Thyroid gland (tissue), 4 donors: Measurements from ENCODE around the gene FNDC4. TPM values are rescaled to one million over a fixed set of nuclear protein-coding genes. Genes with fewer than 3 reads are reported as not detected.

Experiments used
- DNase-seq, 2 donors: peaks; one replicate each; pipeline ENCODE4 v3.0.0-alpha.2; 2019
- H3K27ac ChIP-seq, 3 donors: fragments of 200-600 bp; sonication (generic); 1 replicate in 2 of 3; 2 replicates in 1 of 3; pipeline ENCODE4 v1.5.1; 2016 to 2019; ENCODE audit warnings: mild to moderate bottlenecking in 1 of 3, moderate library complexity in 1 of 3
- H3K27me3 ChIP-seq: fragments of 200-600 bp; sonication (generic); one replicate; pipeline ENCODE4 v1.5.1; 2019
- H3K36me3 ChIP-seq, 2 donors: fragments of 200-600 bp; sonication (generic); one replicate each; pipeline ENCODE4 v1.5.1; 2016 to 2019
- H3K4me1 ChIP-seq, 2 donors: fragments of 200-600 bp; sonication (generic); one replicate each; pipeline ENCODE4 v1.5.1; 2017 to 2019
- H3K4me3 ChIP-seq, 3 donors: fragments of 200-600 bp; sonication (generic); replicated peaks in 1 of 3; 1 replicate in 2 of 3; 2 replicates in 1 of 3; pipeline ENCODE4 v1.5.1; 2016; ENCODE audit warnings: mild to moderate bottlenecking in 1 of 3
- H3K9me3 ChIP-seq: fragments of 200-600 bp; sonication (generic); one replicate; pipeline ENCODE4 v1.5.1; 2017
- CTCF ChIP-seq, 6 experiments: fragments of 200-600 bp in 3 of 6; fragments of 450-650 bp in 3 of 6; sonication (generic) in 3 of 6; IDR thresholded peaks; one replicate each; pipeline ENCODE4 v1.5.1; 2016 to 2019; ENCODE audit warnings: antibody characterized with exemption in 6 of 6, mild to moderate bottlenecking in 2 of 6, inconsistent platforms in 1 of 6, moderate library complexity in 1 of 6
- POLR2A ChIP-seq, 2 donors: fragments of 450-650 bp; IDR thresholded peaks; one replicate each; pipeline ENCODE4 v1.6.1; 2017; ENCODE audit warnings: antibody characterized with exemption in 2 of 2, mild to moderate bottlenecking in 2 of 2, moderate library complexity in 1 of 2
- WGBS, 2 donors: methylation state at CpG; one replicate each; pipeline ENCODE4 v1.1.5; 2017; 5-methylcytosine and 5-hydroxymethylcytosine counted together
- intact Hi-C: fragments of 100-400 bp; cut with DNase I; formaldehyde crosslinking; loops from one replicate; pipeline ENCODE4 v1.15.1; 2023
- total RNA-seq, 4 donors: library from RNA; depleted of rRNA; stranded (reverse); fragments of >200 nt; gene quantifications; one replicate each; pipeline ENCODE4 v1.2.3, GENCODE V29; 2016

Gene FNDC4
- total RNA-seq, 4 donors from 2014 or later = 4.0 to 17.7 (median 7.1) TPM

GRCh38 chr2:27518113-27518781, 23.2 kb upstream of the FNDC4 start:
- no peak for TF ChIP-seq POLR2A (IDR thresholded peaks at IDR 0.05)
- TF ChIP-seq CTCF (IDR thresholded peaks at IDR 0.05) = no peak
- Histone ChIP-seq H3K27ac (no peak overlapping the region), H3K4me3 (no peak overlapping the region), H3K4me1 (no peaks in the 10 kb centered on the region), H3K27me3 (no peaks in the 10 kb centered on the region), H3K9me3 (no peaks in the 10 kb centered on the region), H3K36me3 (no peaks in the 10 kb centered on the region)
- intact Hi-C loops = no loop called here
- WGBS, 2 donors = 78 to 84% methylated on average over 5 of the region's 5 CpGs
- DNase-seq = no peak

- 23 to 25% methylated on average over 6 of the region's 6 CpGs for WGBS, 2 donors
- H3K4me3 ChIP-seq = no peak overlapping the region
- no peak for TF ChIP-seq CTCF (IDR thresholded peaks at IDR 0.05)
- TF ChIP-seq POLR2A (IDR thresholded peaks at IDR 0.05) = peak in 1 of 2 donors; percentile 30
Observed at GRCh38 chr2:27509326-27509725, 14.3 kb upstream of the FNDC4 start.

GRCh38 chr2:27507293-27507692, 12.3 kb upstream of the FNDC4 start:
- 75 to 81% methylated on average over 4 of the region's 4 CpGs for whole genome bisulfite sequencing, 2 donors
- no peaks in the 10 kb centered on the region for H3K4me1 ChIP-seq
- H3K9me3 ChIP-seq = no peaks in the 10 kb centered on the region
- intact Hi-C loops = no loop called here
- no peaks in the 10 kb centered on the region for H3K27me3 ChIP-seq
- no peak for TF ChIP-seq POLR2A (IDR thresholded peaks at IDR 0.05)
- TF ChIP-seq CTCF (IDR thresholded peaks at IDR 0.05) = no peak
- no peaks in the 10 kb centered on the region for H3K36me3 ChIP-seq
- H3K27ac ChIP-seq = no peak overlapping the region
- no peak for DNase-seq
- no peak overlapping the region for H3K4me3 ChIP-seq

More at GRCh38 chr2:27509326-27509725, 14.3 kb upstream of the FNDC4 start:
- Histone ChIP-seq H3K9me3 (no peaks in the 10 kb centered on the region), H3K27ac (no peak overlapping the region), H3K4me1 (no peaks in the 10 kb centered on the region), H3K27me3 (no peaks in the 10 kb centered on the region), H3K36me3 (no peaks in the 10 kb centered on the region)
- intact Hi-C loops = no loop called here
- peak; percentile 88 to 89 for DNase-seq

- WGBS, 2 donors = 90 to 92% methylated on average over 6 of the region's 6 CpGs
- Histone ChIP-seq H3K27ac (no peak overlapping the region), H3K27me3 (no peaks in the 10 kb centered on the region), H3K4me3 (no peak overlapping the region), H3K36me3 (no peaks in the 10 kb centered on the region), H3K4me1 (no peaks in the 10 kb centered on the region), H3K9me3 (no peaks in the 10 kb centered on the region)
- no peak for DNase-seq
- TF ChIP-seq POLR2A (IDR thresholded peaks at IDR 0.05) = no peak
- no peak for TF ChIP-seq CTCF (IDR thresholded peaks at IDR 0.05)
- intact Hi-C loops = no loop called here
Observed at GRCh38 chr2:27506587-27506986, 11.6 kb upstream of the FNDC4 start.

- intact Hi-C loops = no loop called here
Observed at GRCh38 chr2:27502142-27502541, 7.1 kb upstream of the FNDC4 start.

More at GRCh38 chr2:27502142-27502541, 7.1 kb upstream of the FNDC4 start:
- H3K4me3 ChIP-seq = no peak overlapping the region
- WGBS, 2 donors = 83 to 94% methylated on average over 4 of the region's 4 CpGs
- no peak for DNase-seq
- H3K27ac ChIP-seq = no peak overlapping the region
- H3K4me1 ChIP-seq = no peaks in the 10 kb centered on the region
- TF ChIP-seq POLR2A (IDR thresholded peaks at IDR 0.05) (no peak), CTCF (IDR thresholded peaks at IDR 0.05) (no peak)
- no peaks in the 10 kb centered on the region for H3K27me3 ChIP-seq
- H3K9me3 ChIP-seq = no peaks in the 10 kb centered on the region
- H3K36me3 ChIP-seq = no peaks in the 10 kb centered on the region
